Measurements from ENCODE around the gene ATP8B4. TPM values are rescaled to one million over a fixed set of nuclear protein-coding genes. Genes with fewer than 3 reads are reported as not detected.

The ATP8B4 gene
- total RNA-seq, 6 experiments from 2014 or later: 4.5 to 10.1 (median 6.7) TPM

DNA sequence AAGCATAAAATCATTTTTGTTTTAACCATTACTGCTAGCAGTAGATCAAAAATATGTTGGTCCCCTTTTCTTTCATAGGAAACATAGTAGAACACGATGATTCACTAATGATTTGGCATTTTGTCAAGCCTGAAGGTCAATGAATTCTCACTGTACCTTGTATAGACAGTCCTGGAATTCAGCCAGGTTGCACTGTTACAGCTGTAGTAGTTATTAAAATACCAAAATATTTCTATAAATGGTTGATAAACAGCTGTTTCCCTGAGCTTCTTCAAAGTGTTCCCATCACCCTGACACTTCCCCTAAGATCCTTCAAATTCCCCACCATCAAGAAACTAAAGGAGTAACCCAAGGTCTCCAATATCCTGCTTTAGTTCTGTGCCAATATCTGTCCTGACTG, 200.9 kb downstream of the ATP8B4 start:
- intact Hi-C loops (cut with DNase I): no loop called here
- no peak overlapping the region for H3K4me3 ChIP-seq
- H3K9me3 ChIP-seq: no peaks in the 10 kb centered on the region
- ATAC-seq (peak in 2 of 4 donors; percentile 10 to 49), DNase-seq (no peak)
- 6% methylated on average over 1 of the region's 1 CpG for WGBS (ENCODE audit: insufficient coverage, low coverage, low lambda C conversion rate, missing lambda C conversion rate)
- H3K4me1 ChIP-seq: no peaks in the 10 kb centered on the region
- TF ChIP-seq, protein P1, sequence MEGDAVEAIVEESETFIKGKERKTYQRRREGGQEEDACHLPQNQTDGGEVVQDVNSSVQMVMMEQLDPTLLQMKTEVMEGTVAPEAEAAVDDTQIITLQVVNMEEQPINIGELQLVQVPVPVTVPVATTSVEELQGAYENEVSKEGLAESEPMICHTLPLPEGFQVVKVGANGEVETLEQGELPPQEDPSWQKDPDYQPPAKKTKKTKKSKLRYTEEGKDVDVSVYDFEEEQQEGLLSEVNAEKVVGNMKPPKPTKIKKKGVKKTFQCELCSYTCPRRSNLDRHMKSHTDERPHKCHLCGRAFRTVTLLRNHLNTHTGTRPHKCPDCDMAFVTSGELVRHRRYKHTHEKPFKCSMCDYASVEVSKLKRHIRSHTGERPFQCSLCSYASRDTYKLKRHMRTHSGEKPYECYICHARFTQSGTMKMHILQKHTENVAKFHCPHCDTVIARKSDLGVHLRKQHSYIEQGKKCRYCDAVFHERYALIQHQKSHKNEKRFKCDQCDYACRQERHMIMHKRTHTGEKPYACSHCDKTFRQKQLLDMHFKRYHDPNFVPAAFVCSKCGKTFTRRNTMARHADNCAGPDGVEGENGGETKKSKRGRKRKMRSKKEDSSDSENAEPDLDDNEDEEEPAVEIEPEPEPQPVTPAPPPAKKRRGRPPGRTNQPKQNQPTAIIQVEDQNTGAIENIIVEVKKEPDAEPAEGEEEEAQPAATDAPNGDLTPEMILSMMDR (IDR thresholded peaks at IDR 0.05): no peak
- no peak overlapping the region for H3K27ac ChIP-seq
- H3K27me3 ChIP-seq: no peaks in the 10 kb centered on the region
- H3K36me3 ChIP-seq: no peaks in the 10 kb centered on the region

DNA sequence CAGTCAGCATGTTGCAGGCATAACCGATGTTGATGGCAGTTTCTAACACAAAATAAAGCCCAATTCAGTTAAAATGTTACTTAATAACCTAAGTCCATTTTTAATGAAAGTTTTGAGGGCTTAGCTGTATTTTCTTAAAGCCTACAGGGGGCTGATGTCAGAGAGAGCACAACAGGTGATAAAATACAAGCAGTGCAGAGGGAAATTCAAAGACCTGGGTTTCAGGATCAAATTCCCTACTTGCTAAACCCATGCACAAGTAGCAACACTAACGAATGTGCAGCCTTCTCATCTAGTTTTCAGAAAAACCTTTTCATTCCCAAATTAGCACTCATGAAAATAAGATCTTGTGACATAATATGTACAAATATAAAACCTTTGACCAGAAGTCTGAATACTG, 202.0 kb downstream of the ATP8B4 start:
- 42% methylated on average over 2 of the region's 2 CpGs for WGBS (ENCODE audit: insufficient coverage, low coverage, low lambda C conversion rate, missing lambda C conversion rate)
- H3K27me3 ChIP-seq: no peaks in the 10 kb centered on the region
- H3K27ac ChIP-seq: no peak overlapping the region
- H3K9me3 ChIP-seq: no peaks in the 10 kb centered on the region
- ATAC-seq (no peak), DNase-seq (no peak)
- no peak overlapping the region for H3K4me3 ChIP-seq
- TF ChIP-seq, protein P1 (IDR thresholded peaks at IDR 0.05): no peak
- TF ChIP-seq POLR2A (IDR thresholded peaks at IDR 0.05): no peak
- intact Hi-C loops (cut with DNase I): no loop called here
- no peaks in the 10 kb centered on the region for H3K4me1 ChIP-seq
- H3K36me3 ChIP-seq: no peaks in the 10 kb centered on the region

DNA sequence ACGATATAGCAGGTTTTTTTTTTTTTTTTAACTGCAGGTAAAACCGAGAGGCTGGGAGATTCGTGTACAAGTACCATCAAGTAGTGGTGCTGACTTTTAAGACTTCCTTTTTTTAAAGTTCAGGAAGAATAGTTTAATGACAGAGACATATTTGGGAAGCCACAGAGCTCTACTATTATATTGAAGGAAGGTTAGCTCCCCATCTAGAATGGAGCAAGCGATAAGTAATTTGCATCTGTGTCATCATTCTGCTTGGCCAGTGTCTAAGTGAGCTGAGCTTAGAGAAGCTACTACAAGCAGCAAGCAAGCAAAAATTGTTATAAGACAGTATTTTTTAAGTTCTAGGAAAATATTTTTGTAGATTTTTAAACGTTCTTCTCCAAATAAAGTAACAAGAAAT, 203.2 kb downstream of the ATP8B4 start:
- TF ChIP-seq POLR2A (IDR thresholded peaks at IDR 0.05): no peak
- TF ChIP-seq, protein P1 (IDR thresholded peaks at IDR 0.05): no peak
- intact Hi-C loops (cut with DNase I): no loop called here
- DNase-seq: no peak
- H3K4me3 ChIP-seq: no peak overlapping the region
- no peaks in the 10 kb centered on the region for H3K27me3 ChIP-seq
- no peaks in the 10 kb centered on the region for H3K9me3 ChIP-seq
- no peak for ATAC-seq
- no peaks in the 10 kb centered on the region for H3K4me1 ChIP-seq
- 80% methylated on average over 5 of the region's 5 CpGs for WGBS (ENCODE audit: insufficient coverage, low coverage, low lambda C conversion rate, missing lambda C conversion rate)
- H3K27ac ChIP-seq: no peak overlapping the region
- no peaks in the 10 kb centered on the region for H3K36me3 ChIP-seq

DNA sequence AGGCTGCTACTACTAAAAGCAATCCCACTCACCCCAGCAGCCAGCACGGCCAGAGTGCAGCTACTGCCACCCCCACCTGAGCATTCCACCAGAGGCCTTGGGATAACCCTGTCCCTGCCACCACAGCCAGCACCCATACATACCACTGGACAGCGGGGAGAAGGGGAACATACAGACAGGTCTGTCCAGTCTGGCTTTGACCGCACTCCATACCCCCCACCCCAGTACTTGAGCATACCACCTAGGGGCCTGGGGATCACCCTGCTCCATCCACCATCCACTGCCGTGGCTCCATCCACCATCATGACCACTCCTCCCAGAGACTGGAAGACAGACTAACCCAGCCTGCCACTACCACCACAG, 210.1 kb downstream of the ATP8B4 start:
- H3K36me3 ChIP-seq: no peaks in the 10 kb centered on the region
- intact Hi-C loops (cut with DNase I): no loop called here
- no CpG with 5 or more reads among the region's 4 CpGs for WGBS (ENCODE audit: insufficient coverage, low coverage, low lambda C conversion rate, missing lambda C conversion rate)
- ATAC-seq: peak in 1 of 4 donors; percentile 40
- H3K4me3 ChIP-seq: no peak overlapping the region
- TF ChIP-seq POLR2A (IDR thresholded peaks at IDR 0.05): no peak
- TF ChIP-seq, protein P1 (IDR thresholded peaks at IDR 0.05): no peak
- H3K4me1 ChIP-seq: no peaks in the 10 kb centered on the region
- no peak overlapping the region for H3K27ac ChIP-seq
- H3K27me3 ChIP-seq: no peaks in the 10 kb centered on the region
- DNase-seq: no peak
- no peaks in the 10 kb centered on the region for H3K9me3 ChIP-seq

Measured in right lobe of liver (tissue), 6 donors.